HG02571 (cell line): ENCODE measurements around the gene ASB15.

Source experiments
- ATAC-seq: cut with Tn5 transposase; IDR thresholded peaks from one replicate; pipeline ENCODE4 v1.9.1; 2021; ENCODE audit warnings: mild to moderate bottlenecking, moderate library complexity; ENCODE audit not compliant: unreplicated experiment

The ASB15 gene

GRCh38 chr7:123661765-123662164 is 60.1 kb downstream of the ASB15 start:
- no peak for ATAC-seq

- no peak for ATAC-seq
Measured at GRCh38 chr7:123662293-123662692, 60.7 kb downstream of the ASB15 start.

- ATAC-seq, result no peak
Measured at GRCh38 chr7:123662755-123663154, 61.1 kb downstream of the ASB15 start.

GRCh38 chr7:123663200-123663599 is 61.6 kb downstream of the ASB15 start:
- no peak for ATAC-seq

GRCh38 chr7:123665157-123665556 is 63.5 kb downstream of the ASB15 start:
- ATAC-seq, result no peak

- no peak for ATAC-seq
Measured at GRCh38 chr7:123665896-123666295, 64.3 kb downstream of the ASB15 start.

GRCh38 chr7:123666492-123666891 is 64.9 kb downstream of the ASB15 start:
- no peak for ATAC-seq

GRCh38 chr7:123669485-123669884 is 67.9 kb downstream of the ASB15 start:
- no peak for ATAC-seq

GRCh38 chr7:123673137-123673732 is 71.6 kb downstream of the ASB15 start:
- ATAC-seq, result no peak

GRCh38 chr7:123673752-123674398 is 72.3 kb downstream of the ASB15 start:
- no peak for ATAC-seq

- no peak for ATAC-seq
Measured at GRCh38 chr7:123674399-123675180, 73.0 kb downstream of the ASB15 start.

GRCh38 chr7:123675181-123675473 is 73.5 kb downstream of the ASB15 start:
- no peak for ATAC-seq

- ATAC-seq, result no peak
Measured at GRCh38 chr7:123677061-123677715, 75.6 kb downstream of the ASB15 start.

- ATAC-seq, result no peak
Measured at GRCh38 chr7:123679614-123680013, 78.0 kb downstream of the ASB15 start.

GRCh38 chr7:123680580-123680979 is 79.0 kb downstream of the ASB15 start:
- ATAC-seq, result no peak

GRCh38 chr7:123681561-123681960 is 79.9 kb downstream of the ASB15 start:
- ATAC-seq, result no peak

GRCh38 chr7:123682690-123683089 is 81.1 kb downstream of the ASB15 start:
- no peak for ATAC-seq

- ATAC-seq, result no peak
Measured at GRCh38 chr7:123687161-123687560, 85.5 kb downstream of the ASB15 start.

GRCh38 chr7:123687727-123688126 is 86.1 kb downstream of the ASB15 start:
- no peak for ATAC-seq
